GM23338 (cell line): ENCODE measurements around the gene SPRED3. TPM values are rescaled to one million over a fixed set of nuclear protein-coding genes. Genes with fewer than 3 reads are reported as not detected.
A peak's percentile ranks its signal among the peaks of the same experiment; 100 is the strongest.

Source experiments
- ATAC-seq: fragments of 200-7000 bp; cut with Tn5 transposase; 3 replicates; pipeline ENCODE4 v1.9.1; 2020
- DNase-seq: peaks from one replicate; pipeline ENCODE4 v3.0.0-alpha.2; 2015; ENCODE audit warnings: low spot score
- H2AFZ ChIP-seq: fragments of 200-600 bp; sonication (generic); 2 replicates; pipeline ENCODE4 v1.8.0; 2016; ENCODE audit warnings: antibody characterized with exemption, mild to moderate bottlenecking, moderate library complexity
- H3F3A ChIP-seq: fragments of 200-600 bp; sonication (generic); replicated peaks from 2 replicates; pipeline ENCODE4 v1.8.0; 2017; ENCODE audit warnings: antibody characterized with exemption, mixed run types, low read depth
- H3K27ac ChIP-seq: fragments of 200-600 bp; sonication (generic); 2 replicates; pipeline ENCODE4 v1.6.1; 2016; ENCODE audit warnings: low read depth
- H3K27me3 ChIP-seq: fragments of 200-600 bp; sonication (generic); 2 replicates; pipeline ENCODE4 v1.8.0; 2016; ENCODE audit warnings: mild to moderate bottlenecking, mixed run types, moderate library complexity; ENCODE audit not compliant: insufficient read depth
- H3K36me3 ChIP-seq: fragments of 200-600 bp; sonication (generic); 2 replicates; pipeline ENCODE4 v1.8.0; 2016; ENCODE audit warnings: mild to moderate bottlenecking; ENCODE audit not compliant: insufficient read depth
- H3K4me1 ChIP-seq: fragments of 200-600 bp; sonication (generic); 2 replicates; pipeline ENCODE4 v1.8.0; 2016; ENCODE audit warnings: mild to moderate bottlenecking, moderate library complexity; ENCODE audit not compliant: insufficient read depth
- H3K4me2 ChIP-seq: fragments of 200-600 bp; sonication (generic); 2 replicates; pipeline ENCODE4 v1.7.1; 2017; ENCODE audit warnings: mixed run types
- H3K4me3 ChIP-seq: fragments of 200-600 bp; sonication (generic); 2 replicates; pipeline ENCODE4 v1.6.1; 2016; ENCODE audit warnings: mixed run types
- H3K79me2 ChIP-seq: fragments of 200-600 bp; sonication (generic); replicated peaks from 2 replicates; pipeline ENCODE4 v1.8.0; 2017; ENCODE audit warnings: mild to moderate bottlenecking; ENCODE audit not compliant: insufficient read depth
- H3K9me2 ChIP-seq: fragments of 200-600 bp; sonication (generic); 2 replicates; pipeline ENCODE4 v1.8.0; 2017; ENCODE audit not compliant: insufficient read depth
- H4K20me1 ChIP-seq: fragments of 200-600 bp; sonication (generic); replicated peaks from 2 replicates; pipeline ENCODE4 v1.8.0; 2017; ENCODE audit warnings: mild to moderate bottlenecking; ENCODE audit not compliant: insufficient read depth
- H3K27ac Mint-ChIP-seq: 2 replicates; pipeline ENCODE4 v1.8.0; 2020; ENCODE audit warnings: inconsistent platforms, mild to moderate bottlenecking, moderate library complexity, mixed read lengths
- H3K27me3 Mint-ChIP-seq: 3 replicates; pipeline ENCODE4 v1.8.0; 2022; ENCODE audit warnings: low read depth, mild to moderate bottlenecking, moderate library complexity, mixed read lengths, inconsistent platforms; ENCODE audit not compliant: insufficient read depth, poor library complexity
- H3K36me3 Mint-ChIP-seq: 3 replicates; pipeline ENCODE4 v1.8.0; 2021; ENCODE audit warnings: low read depth, mild to moderate bottlenecking, inconsistent platforms, moderate library complexity, mixed read lengths
- H3K4me1 Mint-ChIP-seq: 3 replicates; pipeline ENCODE4 v1.8.0; 2020; ENCODE audit warnings: mild to moderate bottlenecking, inconsistent platforms, mixed read lengths
- H3K4me3 Mint-ChIP-seq: 3 replicates; pipeline ENCODE4 v1.8.0; 2021; ENCODE audit warnings: moderate library complexity, mild to moderate bottlenecking, inconsistent platforms, mixed read lengths
- H3K9me3 Mint-ChIP-seq: 3 replicates; pipeline ENCODE4 v1.8.0; 2020; ENCODE audit warnings: moderate library complexity, mild to moderate bottlenecking, inconsistent platforms, mixed read lengths
- CREB1 ChIP-seq: fragments of 250-450 bp; sonication (Bioruptor Pico); IDR thresholded peaks from 2 replicates; pipeline ENCODE4 v1.5.0; 2020; ENCODE audit warnings: low read depth, mild to moderate bottlenecking, moderate library complexity
- polyA plus RNA-seq: library from polyadenylated mRNA; unstranded; fragments of >200 nt; fragmentation: Nextera tagmentation; extraction: Ambion mirVana; gene quantifications from 2 replicates; pipeline ENCODE4 v1.2.1, GENCODE V29; 2016
- total RNA-seq: library from RNA; depleted of rRNA; stranded (reverse); fragments of >200 nt; shearing (Covaris generic); gene quantifications from 2 replicates; pipeline ENCODE4 v1.2.3, GENCODE V29; 2014
- TF ChIP-seq, protein P1 (sequence below), 2 experiments: fragments of 200-600 bp in 1 of 2; sonication (generic) in 1 of 2; conservative IDR thresholded peaks; 2 replicates each; pipeline versions ENCODE4 v1.5.1 to v1.6.1; 2016 to 2017; ENCODE audit warnings: antibody characterized with exemption in 2 of 2, low read depth in 2 of 2, mild to moderate bottlenecking in 2 of 2, moderate library complexity in 1 of 2
- TF ChIP-seq, protein P2 (sequence below): fragments of 250-450 bp; sonication (Bioruptor Pico); IDR thresholded peaks from 2 replicates; pipeline ENCODE4 v1.5.0; 2020; ENCODE audit warnings: mild to moderate bottlenecking, moderate library complexity

The SPRED3 gene
- total and polyA plus RNA-seq, 2 experiments from 2014 or later: 3.9 to 11.6 TPM

DNA sequence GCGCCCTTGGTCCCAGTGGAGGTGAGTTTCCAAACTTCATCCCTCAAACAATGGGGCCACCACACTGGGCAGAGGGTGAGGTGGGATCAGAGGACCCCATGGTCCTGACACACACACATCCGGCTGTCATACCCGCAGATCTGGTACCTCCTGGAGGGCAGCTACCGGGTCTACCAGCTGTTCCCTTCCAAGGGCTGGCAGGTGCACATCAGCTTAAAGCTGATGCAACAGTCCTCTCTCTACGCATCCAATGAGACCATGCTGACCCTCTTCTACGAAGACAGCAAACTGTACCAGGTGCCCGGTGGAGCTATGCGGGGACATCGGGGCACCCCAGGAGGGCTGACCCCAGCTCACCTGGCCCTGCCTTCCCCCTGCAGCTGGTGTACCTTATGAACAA lies 28.1 kb upstream of the SPRED3 start (continued):
- TF ChIP-seq, protein P1, sequence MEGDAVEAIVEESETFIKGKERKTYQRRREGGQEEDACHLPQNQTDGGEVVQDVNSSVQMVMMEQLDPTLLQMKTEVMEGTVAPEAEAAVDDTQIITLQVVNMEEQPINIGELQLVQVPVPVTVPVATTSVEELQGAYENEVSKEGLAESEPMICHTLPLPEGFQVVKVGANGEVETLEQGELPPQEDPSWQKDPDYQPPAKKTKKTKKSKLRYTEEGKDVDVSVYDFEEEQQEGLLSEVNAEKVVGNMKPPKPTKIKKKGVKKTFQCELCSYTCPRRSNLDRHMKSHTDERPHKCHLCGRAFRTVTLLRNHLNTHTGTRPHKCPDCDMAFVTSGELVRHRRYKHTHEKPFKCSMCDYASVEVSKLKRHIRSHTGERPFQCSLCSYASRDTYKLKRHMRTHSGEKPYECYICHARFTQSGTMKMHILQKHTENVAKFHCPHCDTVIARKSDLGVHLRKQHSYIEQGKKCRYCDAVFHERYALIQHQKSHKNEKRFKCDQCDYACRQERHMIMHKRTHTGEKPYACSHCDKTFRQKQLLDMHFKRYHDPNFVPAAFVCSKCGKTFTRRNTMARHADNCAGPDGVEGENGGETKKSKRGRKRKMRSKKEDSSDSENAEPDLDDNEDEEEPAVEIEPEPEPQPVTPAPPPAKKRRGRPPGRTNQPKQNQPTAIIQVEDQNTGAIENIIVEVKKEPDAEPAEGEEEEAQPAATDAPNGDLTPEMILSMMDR (conservative IDR thresholded peaks at IDR 0.05; ENCODE audit: low read depth in 2 of 2): no peak

DNA sequence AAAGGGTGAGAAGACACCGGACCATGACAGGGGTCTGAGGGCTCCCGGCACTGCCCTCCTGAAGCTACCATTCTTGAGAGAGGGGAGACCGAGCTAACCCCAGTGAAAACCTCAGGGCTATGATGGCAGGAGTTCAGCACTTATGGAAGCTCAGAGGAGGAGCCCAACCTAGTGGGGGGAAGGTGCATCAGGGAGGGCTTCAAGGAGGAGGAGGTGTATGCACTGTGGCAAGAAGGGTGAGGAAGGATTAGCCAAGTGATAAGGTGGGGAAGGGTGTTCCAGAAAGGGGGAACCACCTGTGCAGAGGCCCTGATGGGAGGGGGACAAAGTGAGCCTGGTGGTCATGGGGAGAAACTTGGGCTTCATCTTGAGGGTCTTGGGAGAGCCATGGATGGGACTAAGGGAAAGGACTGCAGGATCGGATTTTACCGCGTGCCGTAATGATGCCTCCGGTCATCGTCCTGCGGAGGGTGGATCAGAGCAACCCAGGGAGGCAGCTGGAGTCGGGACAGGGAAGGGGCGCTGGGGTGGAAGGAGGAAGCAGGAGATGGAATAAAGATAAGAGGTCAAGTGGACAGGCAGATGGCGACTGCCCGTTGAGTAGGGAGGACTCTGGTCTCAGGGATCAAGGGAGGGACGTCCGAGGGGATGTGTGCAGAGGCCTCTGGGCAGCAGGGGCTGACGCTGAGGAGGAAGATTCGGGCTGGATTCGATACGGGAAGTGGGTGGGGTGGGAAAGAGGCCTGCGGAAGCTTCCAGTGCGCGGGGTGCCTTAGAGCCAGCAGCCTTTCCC lies 27.5 kb upstream of the SPRED3 start:
- TF ChIP-seq, protein P2, sequence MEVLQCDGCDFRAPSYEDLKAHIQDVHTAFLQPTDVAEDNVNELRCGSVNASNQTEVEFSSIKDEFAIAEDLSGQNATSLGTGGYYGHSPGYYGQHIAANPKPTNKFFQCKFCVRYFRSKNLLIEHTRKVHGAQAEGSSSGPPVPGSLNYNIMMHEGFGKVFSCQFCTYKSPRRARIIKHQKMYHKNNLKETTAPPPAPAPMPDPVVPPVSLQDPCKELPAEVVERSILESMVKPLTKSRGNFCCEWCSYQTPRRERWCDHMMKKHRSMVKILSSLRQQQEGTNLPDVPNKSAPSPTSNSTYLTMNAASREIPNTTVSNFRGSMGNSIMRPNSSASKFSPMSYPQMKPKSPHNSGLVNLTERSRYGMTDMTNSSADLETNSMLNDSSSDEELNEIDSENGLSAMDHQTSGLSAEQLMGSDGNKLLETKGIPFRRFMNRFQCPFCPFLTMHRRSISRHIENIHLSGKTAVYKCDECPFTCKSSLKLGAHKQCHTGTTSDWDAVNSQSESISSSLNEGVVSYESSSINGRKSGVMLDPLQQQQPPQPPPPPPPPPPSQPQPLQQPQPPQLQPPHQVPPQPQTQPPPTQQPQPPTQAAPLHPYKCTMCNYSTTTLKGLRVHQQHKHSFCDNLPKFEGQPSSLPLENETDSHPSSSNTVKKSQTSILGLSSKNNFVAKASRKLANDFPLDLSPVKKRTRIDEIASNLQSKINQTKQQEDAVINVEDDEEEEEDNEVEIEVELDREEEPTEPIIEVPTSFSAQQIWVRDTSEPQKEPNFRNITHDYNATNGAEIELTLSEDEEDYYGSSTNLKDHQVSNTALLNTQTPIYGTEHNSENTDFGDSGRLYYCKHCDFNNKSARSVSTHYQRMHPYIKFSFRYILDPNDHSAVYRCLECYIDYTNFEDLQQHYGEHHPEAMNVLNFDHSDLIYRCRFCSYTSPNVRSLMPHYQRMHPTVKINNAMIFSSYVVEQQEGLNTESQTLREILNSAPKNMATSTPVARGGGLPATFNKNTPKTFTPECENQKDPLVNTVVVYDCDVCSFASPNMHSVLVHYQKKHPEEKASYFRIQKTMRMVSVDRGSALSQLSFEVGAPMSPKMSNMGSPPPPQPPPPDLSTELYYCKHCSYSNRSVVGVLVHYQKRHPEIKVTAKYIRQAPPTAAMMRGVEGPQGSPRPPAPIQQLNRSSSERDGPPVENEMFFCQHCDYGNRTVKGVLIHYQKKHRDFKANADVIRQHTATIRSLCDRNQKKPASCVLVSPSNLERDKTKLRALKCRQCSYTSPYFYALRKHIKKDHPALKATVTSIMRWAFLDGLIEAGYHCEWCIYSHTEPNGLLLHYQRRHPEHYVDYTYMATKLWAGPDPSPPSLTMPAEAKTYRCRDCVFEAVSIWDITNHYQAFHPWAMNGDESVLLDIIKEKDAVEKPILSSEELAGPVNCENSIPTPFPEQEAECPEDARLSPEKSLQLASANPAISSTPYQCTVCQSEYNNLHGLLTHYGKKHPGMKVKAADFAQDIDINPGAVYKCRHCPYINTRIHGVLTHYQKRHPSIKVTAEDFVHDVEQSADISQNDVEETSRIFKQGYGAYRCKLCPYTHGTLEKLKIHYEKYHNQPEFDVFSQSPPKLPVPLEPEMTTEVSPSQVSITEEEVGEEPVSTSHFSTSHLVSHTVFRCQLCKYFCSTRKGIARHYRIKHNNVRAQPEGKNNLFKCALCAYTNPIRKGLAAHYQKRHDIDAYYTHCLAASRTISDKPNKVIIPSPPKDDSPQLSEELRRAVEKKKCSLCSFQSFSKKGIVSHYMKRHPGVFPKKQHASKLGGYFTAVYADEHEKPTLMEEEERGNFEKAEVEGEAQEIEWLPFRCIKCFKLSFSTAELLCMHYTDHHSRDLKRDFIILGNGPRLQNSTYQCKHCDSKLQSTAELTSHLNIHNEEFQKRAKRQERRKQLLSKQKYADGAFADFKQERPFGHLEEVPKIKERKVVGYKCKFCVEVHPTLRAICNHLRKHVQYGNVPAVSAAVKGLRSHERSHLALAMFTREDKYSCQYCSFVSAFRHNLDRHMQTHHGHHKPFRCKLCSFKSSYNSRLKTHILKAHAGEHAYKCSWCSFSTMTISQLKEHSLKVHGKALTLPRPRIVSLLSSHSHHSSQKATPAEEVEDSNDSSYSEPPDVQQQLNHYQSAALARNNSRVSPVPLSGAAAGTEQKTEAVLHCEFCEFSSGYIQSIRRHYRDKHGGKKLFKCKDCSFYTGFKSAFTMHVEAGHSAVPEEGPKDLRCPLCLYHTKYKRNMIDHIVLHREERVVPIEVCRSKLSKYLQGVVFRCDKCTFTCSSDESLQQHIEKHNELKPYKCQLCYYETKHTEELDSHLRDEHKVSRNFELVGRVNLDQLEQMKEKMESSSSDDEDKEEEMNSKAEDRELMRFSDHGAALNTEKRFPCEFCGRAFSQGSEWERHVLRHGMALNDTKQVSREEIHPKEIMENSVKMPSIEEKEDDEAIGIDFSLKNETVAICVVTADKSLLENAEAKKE: no peak
- TF ChIP-seq, protein P1 (conservative IDR thresholded peaks at IDR 0.05; ENCODE audit: low read depth in 2 of 2): no peak
- no peak for TF ChIP-seq CREB1 (CRISPR knock-in tag)
- peaks cover 17% of the 10 kb centered on the region for H3K4me1 Mint-ChIP-seq
- no peaks in the 10 kb centered on the region for H3K36me3 ChIP-seq
- ATAC-seq (peak; percentile 1; the same call in 2 of the 3 replicates), DNase-seq (no peak)
- peak overlapping the region; percentile 85 for H2AFZ ChIP-seq
- H3K36me3 Mint-ChIP-seq: no peaks in the 10 kb centered on the region; the same call in 2 of the 3 replicates
- no peak overlapping the region for H3K27ac ChIP-seq
- peaks cover 29% of the 10 kb centered on the region for H3K27me3 ChIP-seq
- H4K20me1 ChIP-seq: no peaks in the 10 kb centered on the region; the same call in 1 of the 2 replicates
- peaks cover 26% of the 10 kb centered on the region for H3K27me3 Mint-ChIP-seq
- 0 out of 2 replicates have a peak, but pooled peaks cover 11% of the 10 kb centered on the region for H3F3A ChIP-seq
- H3K4me3 ChIP-seq: peak overlapping the region; percentile 92
- peaks cover 7% of the 10 kb centered on the region; the same call in 2 of the 3 replicates for H3K9me3 Mint-ChIP-seq
- peak overlapping the region; percentile 91 for H3K4me3 Mint-ChIP-seq
- H3K4me2 ChIP-seq: peak overlapping the region; percentile 90
- H3K4me1 ChIP-seq: peaks cover 12% of the 10 kb centered on the region
- no peak overlapping the region for H3K27ac Mint-ChIP-seq
- H3K79me2 ChIP-seq: no peaks in the 10 kb centered on the region
- H3K9me2 ChIP-seq: no peaks in the 10 kb centered on the region
